GM13977 (cell line): ENCODE measurements around the gene SLC1A3.

Experiments
- DNase-seq: peaks from one replicate; pipeline ENCODE4 v3.0.0; 2012; ENCODE audit warnings: low spot score
- in situ Hi-C: fragments of 300-500 bp; cut with MboI; formaldehyde crosslinking; loops from one replicate; pipeline ENCODE4 v1.12.0; 2022; ENCODE audit warnings: low sequenced_read_pairs, low pct_unique_long_range_greater_than_20kb, mixed read lengths, inconsistent platforms; ENCODE audit not compliant: unreplicated experiment
- TF ChIP-seq, protein P1 (sequence below): IDR thresholded peaks from 2 replicates; pipeline ENCODE4 v1.5.1; 2012; ENCODE audit warnings: mild to moderate bottlenecking, control low read depth; ENCODE audit not compliant: insufficient read depth; ENCODE audit errors: extremely low read depth, missing control alignments

Gene SLC1A3

GRCh38 chr5:36679221-36679989 lies 73.0 kb downstream of the SLC1A3 start:
- TF ChIP-seq, protein P1, sequence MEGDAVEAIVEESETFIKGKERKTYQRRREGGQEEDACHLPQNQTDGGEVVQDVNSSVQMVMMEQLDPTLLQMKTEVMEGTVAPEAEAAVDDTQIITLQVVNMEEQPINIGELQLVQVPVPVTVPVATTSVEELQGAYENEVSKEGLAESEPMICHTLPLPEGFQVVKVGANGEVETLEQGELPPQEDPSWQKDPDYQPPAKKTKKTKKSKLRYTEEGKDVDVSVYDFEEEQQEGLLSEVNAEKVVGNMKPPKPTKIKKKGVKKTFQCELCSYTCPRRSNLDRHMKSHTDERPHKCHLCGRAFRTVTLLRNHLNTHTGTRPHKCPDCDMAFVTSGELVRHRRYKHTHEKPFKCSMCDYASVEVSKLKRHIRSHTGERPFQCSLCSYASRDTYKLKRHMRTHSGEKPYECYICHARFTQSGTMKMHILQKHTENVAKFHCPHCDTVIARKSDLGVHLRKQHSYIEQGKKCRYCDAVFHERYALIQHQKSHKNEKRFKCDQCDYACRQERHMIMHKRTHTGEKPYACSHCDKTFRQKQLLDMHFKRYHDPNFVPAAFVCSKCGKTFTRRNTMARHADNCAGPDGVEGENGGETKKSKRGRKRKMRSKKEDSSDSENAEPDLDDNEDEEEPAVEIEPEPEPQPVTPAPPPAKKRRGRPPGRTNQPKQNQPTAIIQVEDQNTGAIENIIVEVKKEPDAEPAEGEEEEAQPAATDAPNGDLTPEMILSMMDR: no peak
- in situ Hi-C loops: loop anchor here (25.0 kb wide), 2 partner anchors 267 to 417 kb away; no protein-coding TSS in a partner anchor
- no peak for DNase-seq

DNA sequence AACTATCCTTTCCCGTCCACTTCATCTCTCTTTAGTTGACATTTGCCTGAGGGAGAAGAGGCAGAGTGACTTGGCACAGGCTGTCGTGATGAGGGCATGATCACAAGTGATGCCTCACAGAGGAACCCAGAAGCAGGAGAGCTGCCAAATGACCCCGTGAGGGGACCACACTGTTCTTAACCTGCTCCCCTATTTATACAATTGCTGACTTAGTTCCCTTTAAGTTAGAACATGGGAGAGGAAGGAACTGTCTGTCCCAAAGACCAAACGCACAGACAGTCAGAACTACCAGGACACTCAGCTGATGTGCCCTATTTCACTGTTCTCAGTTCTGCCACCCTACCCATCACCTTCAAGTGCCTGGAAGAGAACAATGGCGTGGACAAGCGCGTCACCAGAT lies 73.7 kb downstream of the SLC1A3 start:
- no peak for DNase-seq
- in situ Hi-C loops: loop anchor here (25.0 kb wide), 2 partner anchors 268 to 418 kb away; no protein-coding TSS in a partner anchor
- TF ChIP-seq, protein P1: no peak

DNA sequence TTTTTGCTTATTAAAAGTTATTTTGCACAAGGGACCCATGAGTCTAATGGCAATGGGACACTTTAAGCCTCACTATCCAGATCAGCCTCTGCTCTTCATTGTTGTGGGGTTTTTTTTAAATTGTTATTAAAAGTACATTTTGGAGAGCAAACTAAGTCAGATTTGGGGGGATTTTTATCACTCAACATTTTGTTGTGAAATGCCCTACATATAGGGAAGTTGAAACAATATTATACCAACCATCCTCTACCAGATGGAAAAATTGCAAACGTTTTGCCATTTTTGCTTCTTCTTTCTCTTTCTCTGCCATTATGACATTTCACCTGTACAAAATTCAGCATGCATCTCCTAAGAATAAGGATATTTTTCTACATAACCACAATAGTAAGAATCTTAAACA lies 75.3 kb downstream of the SLC1A3 start:
- DNase-seq: no peak
- in situ Hi-C loops: loop anchor here (25.0 kb wide), 2 partner anchors 269 to 419 kb away; no protein-coding TSS in a partner anchor
- TF ChIP-seq, protein P1: no peak

- TF ChIP-seq, protein P1: no peak
- no peak for DNase-seq
- in situ Hi-C loops: loop anchor here (25.0 kb wide), 2 partner anchors 270 to 420 kb away; no protein-coding TSS in a partner anchor
Observed at GRCh38 chr5:36682499-36682898, 76.1 kb downstream of the SLC1A3 start.

DNA sequence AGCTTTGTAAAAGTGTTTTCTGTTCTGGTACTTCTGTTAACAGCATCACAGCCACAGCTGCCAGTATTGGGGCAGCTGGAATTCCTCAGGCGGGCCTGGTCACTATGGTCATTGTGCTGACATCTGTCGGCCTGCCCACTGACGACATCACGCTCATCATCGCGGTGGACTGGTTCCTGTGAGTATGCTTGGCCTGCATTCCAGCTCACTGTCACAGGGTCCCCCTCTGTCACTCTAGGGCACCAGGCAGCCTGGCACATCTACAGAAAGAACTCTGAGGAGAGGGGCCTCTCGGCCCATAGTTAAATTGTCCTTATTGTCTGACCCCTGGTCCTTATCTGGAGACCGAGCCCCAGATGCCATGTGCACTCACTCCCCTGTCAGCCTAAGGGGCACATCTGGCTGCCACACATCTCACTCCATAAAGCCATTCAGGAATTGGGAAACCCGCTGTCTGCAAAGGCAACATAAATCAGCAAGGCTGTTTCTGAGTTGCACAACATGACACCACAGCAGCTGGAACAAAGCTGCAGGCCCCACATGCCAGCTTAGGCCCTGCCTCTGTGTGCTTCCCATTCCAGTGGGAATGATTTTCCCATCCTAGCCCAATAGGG lies 77.5 kb downstream of the SLC1A3 start:
- in situ Hi-C loops: loop anchor here (25.0 kb wide), 2 partner anchors 272 to 422 kb away; no protein-coding TSS in a partner anchor
- TF ChIP-seq, protein P1: no peak
- DNase-seq: no peak

GRCh38 chr5:36685631-36686288 lies 79.4 kb downstream of the SLC1A3 start:
- TF ChIP-seq, protein P1: no peak
- in situ Hi-C loops: loop anchor here (25.0 kb wide), 2 partner anchors 273 to 423 kb away; no protein-coding TSS in a partner anchor

More at GRCh38 chr5:36685631-36686288, 79.4 kb downstream of the SLC1A3 start:
- DNase-seq: peak; percentile 52
